ENCODE measurements around the gene COG5. TPM values are rescaled to one million over a fixed set of nuclear protein-coding genes. Genes with fewer than 3 reads are reported as not detected.

Gene COG5
- 10 to 100 TPM; 25.2 to 34.7 (median 26.8) TPM for total RNA-seq
- polyA plus RNA-seq, result 1 to 10 TPM; 4.1 to 6.6 TPM

GRCh38 chr7:107563775-107564552 is at the start of gene COG5, which contains the start of gene DUS4L:
TSS of gene COG5 (minus strand) at chr7:107563920. CDS start at chr7:107563896, 24 bp downstream.
TSS of gene DUS4L (plus strand) at chr7:107563971. CDS start at chr7:107567071, 3,100 bp downstream.
- ATAC-seq, result peak; percentile 93 to 97 (median 94)

GRCh38 chr7:107613439-107613838 is 49.7 kb upstream of the COG5 start:
- Histone ChIP-seq H3K27me3 (no peaks in the 10 kb centered on the region), H3K36me3 (no peaks in the 10 kb centered on the region), H3K9me3 (no peaks in the 10 kb centered on the region), H3K27ac (no peak overlapping the region), H3K4me3 (no peak overlapping the region), H3K4me1 (no peaks in the 10 kb centered on the region)
- intact Hi-C loops (cut with DNase I), result no loop called here
- 87 to 91% methylated on average over 1 of the region's 1 CpG for WGBS, 2 donors
- ATAC-seq (no peak), DNase-seq (no peak), FAIRE-seq (no peak)
- TF ChIP-seq CTCF (IDR thresholded peaks at IDR 0.05), result no peak

More at GRCh38 chr7:107563775-107564552, at the start of gene COG5, which contains the start of gene DUS4L:
- Histone ChIP-seq H3K4me1 (peaks cover 6 to 32% (median 20%) of the 10 kb centered on the region in 3 donors), H3K27ac (peak within 1 kb of the TSS; percentile 88 to 98 (median 94)), H3K9me3 (no peaks in the 10 kb centered on the region), H3K36me3 (no peaks in the 10 kb centered on the region), H3K27me3 (no peaks in the 10 kb centered on the region), H3K4me3 (peak within 1 kb of the TSS; percentile 76 to 98 (median 88))
- intact Hi-C loops (cut with DNase I), result no loop called here
- FAIRE-seq (no peak), DNase-seq (peak; percentile 80 to 93 (median 89))
- WGBS, 2 donors, result 0% methylated on average over 53 to 55 of the region's 55 CpGs
- TF ChIP-seq CTCF (IDR thresholded peaks at IDR 0.05), result no peak

DNA sequence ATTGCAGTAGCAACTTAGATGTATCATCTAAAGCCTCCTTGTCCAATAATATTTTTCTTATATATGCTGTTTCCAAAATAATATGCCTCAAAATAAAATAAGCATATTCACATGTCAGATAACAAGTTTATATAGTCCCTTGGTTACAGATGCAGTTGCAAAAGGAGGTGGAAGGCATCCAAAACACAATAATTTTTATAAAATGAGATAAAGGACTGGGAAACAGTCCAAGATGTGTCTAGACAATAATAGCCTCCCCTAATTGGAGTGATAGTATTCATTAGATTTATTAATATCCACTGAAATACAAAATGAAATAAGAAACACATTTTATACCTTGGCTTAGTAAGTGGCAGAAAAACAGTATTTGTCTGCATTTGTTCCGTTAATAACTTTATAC is 46.6 kb upstream of the COG5 start:
- intact Hi-C loops (cut with DNase I), result no loop called here
- no peak for TF ChIP-seq CTCF (IDR thresholded peaks at IDR 0.05)
- DNase-seq, result no peak
- no peaks in the 10 kb centered on the region for H3K36me3 ChIP-seq
- H3K9me3 ChIP-seq, result no peaks in the 10 kb centered on the region
- FAIRE-seq, result no peak
- no peaks in the 10 kb centered on the region for H3K4me1 ChIP-seq
- H3K27me3 ChIP-seq, result no peaks in the 10 kb centered on the region
- H3K27ac ChIP-seq, result no peak overlapping the region
- ATAC-seq, result no peak
- no peak overlapping the region for H3K4me3 ChIP-seq
- 92 to 97% methylated on average over 1 of the region's 1 CpG for WGBS, 2 donors

DNA sequence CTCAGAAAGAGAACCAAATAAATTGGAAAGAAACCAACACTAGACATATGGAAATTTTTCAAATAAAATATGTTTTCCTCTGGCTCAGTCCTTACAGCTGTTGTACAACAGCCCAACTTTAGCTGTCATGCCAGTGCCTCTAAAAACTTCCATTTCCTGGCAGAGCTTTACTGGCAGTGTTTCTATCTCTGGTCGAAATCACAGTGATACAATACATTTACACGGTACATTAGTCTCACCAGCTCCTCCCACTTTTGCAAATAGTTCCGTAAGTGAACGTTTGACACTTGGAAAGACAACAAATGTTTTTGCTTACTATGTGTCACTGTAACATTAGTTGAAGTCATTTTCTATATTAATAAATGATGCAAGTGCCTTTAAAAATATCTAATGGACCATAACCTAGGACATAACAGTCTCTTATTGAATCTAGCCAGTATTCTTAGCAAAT is 46.1 kb upstream of the COG5 start:
- 51 to 68% methylated on average over 4 of the region's 4 CpGs for WGBS, 2 donors
- FAIRE-seq, result no peak
- Histone ChIP-seq H3K4me3 (no peak overlapping the region), H3K36me3 (no peaks in the 10 kb centered on the region), H3K27ac (no peak overlapping the region), H3K4me1 (no peaks in the 10 kb centered on the region), H3K27me3 (no peaks in the 10 kb centered on the region), H3K9me3 (no peaks in the 10 kb centered on the region)
- TF ChIP-seq CTCF (IDR thresholded peaks at IDR 0.05), result no peak
- no peak for DNase-seq
- intact Hi-C loops (cut with DNase I), result no loop called here
- no peak for ATAC-seq

DNA sequence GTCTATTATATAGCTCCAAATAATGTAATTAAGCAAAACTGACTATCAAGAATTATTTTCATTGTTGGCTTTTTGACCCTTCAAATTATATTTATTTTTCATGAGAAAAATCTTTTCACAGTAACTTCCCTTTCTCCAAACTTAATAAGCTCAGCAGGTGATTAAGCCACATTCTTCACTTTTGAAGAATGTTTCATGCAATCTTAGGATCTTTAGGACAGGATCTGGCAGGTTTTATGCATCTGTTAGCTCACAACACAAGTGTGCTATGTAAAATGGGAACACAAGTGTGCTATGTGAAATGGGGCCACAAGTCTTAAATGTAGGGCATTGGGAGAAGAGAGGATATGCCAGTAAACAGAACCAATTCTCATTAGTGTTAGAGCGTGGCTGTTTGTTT is 42.6 kb upstream of the COG5 start:
- 97 to 100% methylated on average over 1 of the region's 1 CpG for WGBS, 2 donors
- peaks cover 0 to 4% (median 0%) of the 10 kb centered on the region in 3 donors for H3K4me1 ChIP-seq
- no peak for FAIRE-seq

More for the DNA sequence above, 42.6 kb upstream of the COG5 start:
- ATAC-seq (no peak), DNase-seq (no peak)
- no peak for TF ChIP-seq CTCF (IDR thresholded peaks at IDR 0.05)
- Histone ChIP-seq H3K27ac (no peak overlapping the region), H3K27me3 (no peaks in the 10 kb centered on the region), H3K9me3 (no peaks in the 10 kb centered on the region), H3K36me3 (no peaks in the 10 kb centered on the region), H3K4me3 (no peak overlapping the region)
- intact Hi-C loops (cut with DNase I), result no loop called here
